ENCODE data around the gene ARHGAP26. TPM values are rescaled to one million over a fixed set of nuclear protein-coding genes. Genes with fewer than 3 reads are reported as not detected.

The ARHGAP26 gene
- total and polyA plus RNA-seq, 4 donors: 1.8 to 16.7 (median 4.1) TPM

GRCh38 chr5:143040622-143041021 is 270.4 kb downstream of the ARHGAP26 start:
- no peaks in the 10 kb centered on the region for H3K27me3 ChIP-seq (ENCODE audit: control insufficient read depth in 4 of 4, insufficient read depth in 4 of 4, low read length in 3 of 4)
- no peaks in the 10 kb centered on the region for H3K4me1 ChIP-seq (ENCODE audit: control insufficient read depth in 4 of 4, insufficient read depth in 4 of 4, low read length in 3 of 4)
- H3K9me3 ChIP-seq (ENCODE audit: control insufficient read depth in 4 of 4, low read length in 3 of 4): no peaks in the 10 kb centered on the region
- H3K9ac ChIP-seq (ENCODE audit: low read depth in 1 of 2, low read length in 2 of 2): no peak overlapping the region
- WGBS: 94% methylated on average over 2 of the region's 2 CpGs
- no peak overlapping the region for H3K4me3 ChIP-seq (ENCODE audit: low read depth in 1 of 3, low read length in 3 of 3)
- DNase-seq (ENCODE audit: low spot score): no peak
- H3K36me3 ChIP-seq (ENCODE audit: control insufficient read depth in 4 of 4, insufficient read depth in 3 of 4, low read depth in 1 of 4, low read length in 3 of 4): peaks cover 0 to 8% (median 5%) of the 10 kb centered on the region in 4 donors
- H3K27ac ChIP-seq (ENCODE audit: low read depth in 1 of 2, low read length in 2 of 2): no peak overlapping the region
- no peak for TF ChIP-seq HNF4G (IDR thresholded peaks at IDR 0.05)

- H3K9ac ChIP-seq (ENCODE audit: low read depth in 1 of 2, low read length in 2 of 2): no peak overlapping the region
- H3K36me3 ChIP-seq (ENCODE audit: control insufficient read depth in 4 of 4, insufficient read depth in 3 of 4, low read depth in 1 of 4, low read length in 3 of 4): peaks cover 0 to 8% (median 5%) of the 10 kb centered on the region in 4 donors
- DNase-seq (ENCODE audit: low spot score): no peak
- H3K4me1 ChIP-seq (ENCODE audit: control insufficient read depth in 4 of 4, insufficient read depth in 4 of 4, low read length in 3 of 4): no peaks in the 10 kb centered on the region
- H3K27ac ChIP-seq (ENCODE audit: low read depth in 1 of 2, low read length in 2 of 2): no peak overlapping the region
- no peak for TF ChIP-seq JUND (IDR thresholded peaks at IDR 0.05)
- TF ChIP-seq, protein P1, sequence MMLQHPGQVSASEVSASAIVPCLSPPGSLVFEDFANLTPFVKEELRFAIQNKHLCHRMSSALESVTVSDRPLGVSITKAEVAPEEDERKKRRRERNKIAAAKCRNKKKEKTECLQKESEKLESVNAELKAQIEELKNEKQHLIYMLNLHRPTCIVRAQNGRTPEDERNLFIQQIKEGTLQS (IDR thresholded peaks at IDR 0.05): no peak
- TF ChIP-seq HNF4G (IDR thresholded peaks at IDR 0.05): no peak
- no peak for TF ChIP-seq YY1 (IDR thresholded peaks at IDR 0.05)
- no peaks in the 10 kb centered on the region for H3K9me3 ChIP-seq (ENCODE audit: control insufficient read depth in 4 of 4, low read length in 3 of 4)
- H3K4me3 ChIP-seq (ENCODE audit: low read depth in 1 of 3, low read length in 3 of 3): no peak overlapping the region
- 94% methylated on average over 7 of the region's 7 CpGs for WGBS
- H3K27me3 ChIP-seq (ENCODE audit: control insufficient read depth in 4 of 4, insufficient read depth in 4 of 4, low read length in 3 of 4): no peaks in the 10 kb centered on the region
These were observed 271.3 kb downstream of the ARHGAP26 start for GRCh38 chr5:143041461-143041860.

DNA sequence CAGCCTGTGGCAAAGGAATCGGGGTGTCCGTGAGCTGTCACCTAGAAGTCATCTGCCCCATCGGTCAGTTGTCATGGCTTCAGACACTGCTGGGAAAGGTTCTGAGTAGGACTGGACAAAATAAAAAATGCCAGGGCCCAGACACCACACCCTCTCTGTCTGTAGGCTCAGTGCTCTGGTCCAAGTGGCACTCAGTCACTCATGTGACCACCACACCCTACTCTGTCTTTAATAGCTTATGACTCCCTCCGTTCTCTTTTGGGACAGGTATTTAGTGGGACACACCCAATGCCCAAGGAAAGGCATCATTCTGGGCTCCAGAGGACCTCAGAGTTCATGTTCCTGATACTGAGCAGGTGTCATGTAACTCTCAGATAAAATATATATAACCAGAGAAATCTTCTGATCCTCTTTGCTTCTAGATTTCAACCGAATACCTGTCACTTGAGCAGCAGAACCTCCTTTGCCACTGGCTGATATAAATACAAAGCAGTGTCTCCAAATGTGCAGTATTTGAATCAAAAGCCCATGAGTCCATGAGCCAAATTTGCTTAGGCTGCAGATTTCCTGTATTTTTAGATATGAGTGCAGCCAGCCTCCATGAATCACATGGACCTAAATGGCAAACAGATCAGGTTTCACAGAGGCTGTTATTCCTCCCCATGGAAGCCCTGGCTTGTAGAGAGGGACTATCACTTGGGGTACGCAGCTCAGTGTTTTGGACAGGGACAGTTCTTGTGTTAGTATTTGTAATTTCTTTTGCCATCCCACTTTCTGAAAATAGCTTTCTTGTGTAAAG is 272.0 kb downstream of the ARHGAP26 start:
- Histone ChIP-seq H3K27ac (ENCODE audit: low read depth in 1 of 2, low read length in 2 of 2) (no peak overlapping the region), H3K9ac (ENCODE audit: low read depth in 1 of 2, low read length in 2 of 2) (no peak overlapping the region), H3K4me3 (ENCODE audit: low read depth in 1 of 3, low read length in 3 of 3) (no peak overlapping the region), H3K9me3 (ENCODE audit: control insufficient read depth in 4 of 4, low read length in 3 of 4) (no peaks in the 10 kb centered on the region), H3K27me3 (ENCODE audit: control insufficient read depth in 4 of 4, insufficient read depth in 4 of 4, low read length in 3 of 4) (no peaks in the 10 kb centered on the region), H3K36me3 (ENCODE audit: control insufficient read depth in 4 of 4, insufficient read depth in 3 of 4, low read depth in 1 of 4, low read length in 3 of 4) (peaks cover 0 to 8% (median 5%) of the 10 kb centered on the region in 4 donors), H3K4me1 (ENCODE audit: control insufficient read depth in 4 of 4, insufficient read depth in 4 of 4, low read length in 3 of 4) (no peaks in the 10 kb centered on the region)
- WGBS: 93% methylated on average over 6 of the region's 6 CpGs
- TF ChIP-seq, protein P1 (IDR thresholded peaks at IDR 0.05): no peak
- TF ChIP-seq NR2F2 (IDR thresholded peaks at IDR 0.05) (no peak), YY1 (IDR thresholded peaks at IDR 0.05) (no peak), GABPA (IDR thresholded peaks at IDR 0.05 in 1 of 2, conservative IDR thresholded peaks at IDR 0.05 in 1 of 2) (no peak), HNF4G (IDR thresholded peaks at IDR 0.05) (no peak), RAD21 (IDR thresholded peaks at IDR 0.05) (no peak), JUND (IDR thresholded peaks at IDR 0.05) (no peak), RXRA (IDR thresholded peaks at IDR 0.05) (no peak)
- TF ChIP-seq, protein P2, sequence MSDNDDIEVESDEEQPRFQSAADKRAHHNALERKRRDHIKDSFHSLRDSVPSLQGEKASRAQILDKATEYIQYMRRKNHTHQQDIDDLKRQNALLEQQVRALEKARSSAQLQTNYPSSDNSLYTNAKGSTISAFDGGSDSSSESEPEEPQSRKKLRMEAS (IDR thresholded peaks at IDR 0.05): no peak
- DNase-seq (ENCODE audit: low spot score): no peak

GRCh38 chr5:143044265-143044664 is 274.1 kb downstream of the ARHGAP26 start:
- Histone ChIP-seq H3K9ac (ENCODE audit: low read depth in 1 of 2, low read length in 2 of 2) (no peak overlapping the region), H3K9me3 (ENCODE audit: control insufficient read depth in 4 of 4, low read length in 3 of 4) (no peaks in the 10 kb centered on the region), H3K4me1 (ENCODE audit: control insufficient read depth in 4 of 4, insufficient read depth in 4 of 4, low read length in 3 of 4) (no peaks in the 10 kb centered on the region), H3K27ac (ENCODE audit: low read depth in 1 of 2, low read length in 2 of 2) (no peak overlapping the region), H3K36me3 (ENCODE audit: control insufficient read depth in 4 of 4, insufficient read depth in 3 of 4, low read depth in 1 of 4, low read length in 3 of 4) (peaks cover 0 to 8% (median 4%) of the 10 kb centered on the region in 4 donors), H3K4me3 (ENCODE audit: low read depth in 1 of 3, low read length in 3 of 3) (no peak overlapping the region), H3K27me3 (ENCODE audit: control insufficient read depth in 4 of 4, insufficient read depth in 4 of 4, low read length in 3 of 4) (no peaks in the 10 kb centered on the region)
- WGBS: 94% methylated on average over 4 of the region's 4 CpGs
- no peak for TF ChIP-seq FOXA1 (IDR thresholded peaks at IDR 0.05)
- TF ChIP-seq, protein P3, sequence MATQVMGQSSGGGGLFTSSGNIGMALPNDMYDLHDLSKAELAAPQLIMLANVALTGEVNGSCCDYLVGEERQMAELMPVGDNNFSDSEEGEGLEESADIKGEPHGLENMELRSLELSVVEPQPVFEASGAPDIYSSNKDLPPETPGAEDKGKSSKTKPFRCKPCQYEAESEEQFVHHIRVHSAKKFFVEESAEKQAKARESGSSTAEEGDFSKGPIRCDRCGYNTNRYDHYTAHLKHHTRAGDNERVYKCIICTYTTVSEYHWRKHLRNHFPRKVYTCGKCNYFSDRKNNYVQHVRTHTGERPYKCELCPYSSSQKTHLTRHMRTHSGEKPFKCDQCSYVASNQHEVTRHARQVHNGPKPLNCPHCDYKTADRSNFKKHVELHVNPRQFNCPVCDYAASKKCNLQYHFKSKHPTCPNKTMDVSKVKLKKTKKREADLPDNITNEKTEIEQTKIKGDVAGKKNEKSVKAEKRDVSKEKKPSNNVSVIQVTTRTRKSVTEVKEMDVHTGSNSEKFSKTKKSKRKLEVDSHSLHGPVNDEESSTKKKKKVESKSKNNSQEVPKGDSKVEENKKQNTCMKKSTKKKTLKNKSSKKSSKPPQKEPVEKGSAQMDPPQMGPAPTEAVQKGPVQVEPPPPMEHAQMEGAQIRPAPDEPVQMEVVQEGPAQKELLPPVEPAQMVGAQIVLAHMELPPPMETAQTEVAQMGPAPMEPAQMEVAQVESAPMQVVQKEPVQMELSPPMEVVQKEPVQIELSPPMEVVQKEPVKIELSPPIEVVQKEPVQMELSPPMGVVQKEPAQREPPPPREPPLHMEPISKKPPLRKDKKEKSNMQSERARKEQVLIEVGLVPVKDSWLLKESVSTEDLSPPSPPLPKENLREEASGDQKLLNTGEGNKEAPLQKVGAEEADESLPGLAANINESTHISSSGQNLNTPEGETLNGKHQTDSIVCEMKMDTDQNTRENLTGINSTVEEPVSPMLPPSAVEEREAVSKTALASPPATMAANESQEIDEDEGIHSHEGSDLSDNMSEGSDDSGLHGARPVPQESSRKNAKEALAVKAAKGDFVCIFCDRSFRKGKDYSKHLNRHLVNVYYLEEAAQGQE (IDR thresholded peaks at IDR 0.05): no peak
- no peak for TF ChIP-seq YY1 (IDR thresholded peaks at IDR 0.05)
- no peak for TF ChIP-seq HNF4G (IDR thresholded peaks at IDR 0.05)
- no peak for TF ChIP-seq RAD21 (IDR thresholded peaks at IDR 0.05)
- TF ChIP-seq RXRA (IDR thresholded peaks at IDR 0.05): no peak
- no peak for DNase-seq (ENCODE audit: low spot score)

All from liver (tissue), 9 donors.